ENCODE measurements around the gene PPP1R37. TPM values are rescaled to one million over a fixed set of nuclear protein-coding genes. Genes with fewer than 3 reads are reported as not detected.

The PPP1R37 gene
- total RNA-seq, 4 donors from 2014 or later, result 6.7 to 43.8 (median 24.4) TPM

GRCh38 chr19:45164577-45165335 lies 71.8 kb downstream of the PPP1R37 start:
- intact Hi-C loops (cut with DNase I; ENCODE audit: low total_unique reads), result no loop called here
- Histone ChIP-seq H3K4me1 (no peaks in the 10 kb centered on the region), H3K27me3 (no peaks in the 10 kb centered on the region), H3K36me3 (no peaks in the 10 kb centered on the region), H3K4me3 (no peak overlapping the region), H3K9me3 (no peaks in the 10 kb centered on the region), H3K27ac (no peak overlapping the region)
- no peak for TF ChIP-seq POLR2A (IDR thresholded peaks at IDR 0.05)
- TF ChIP-seq CTCF (IDR thresholded peaks at IDR 0.05), result no peak
- DNase-seq, result peak in 1 of 2 donors; percentile 34

GRCh38 chr19:45166723-45167252 lies 73.8 kb downstream of the PPP1R37 start:
- Histone ChIP-seq H3K4me3 (no peak overlapping the region), H3K27ac (no peak overlapping the region), H3K27me3 (no peaks in the 10 kb centered on the region), H3K4me1 (no peaks in the 10 kb centered on the region), H3K36me3 (no peaks in the 10 kb centered on the region), H3K9me3 (no peaks in the 10 kb centered on the region)
- TF ChIP-seq POLR2A (IDR thresholded peaks at IDR 0.05) (no peak), CTCF (IDR thresholded peaks at IDR 0.05) (no peak)
- intact Hi-C loops (cut with DNase I; ENCODE audit: low total_unique reads), result no loop called here
- no peak for DNase-seq

- TF ChIP-seq CTCF (IDR thresholded peaks at IDR 0.05) (no peak), POLR2A (IDR thresholded peaks at IDR 0.05) (no peak)
- H3K27me3 ChIP-seq, result no peaks in the 10 kb centered on the region
- H3K4me3 ChIP-seq, result no peak overlapping the region
- H3K27ac ChIP-seq, result no peak overlapping the region
- H3K4me1 ChIP-seq, result no peaks in the 10 kb centered on the region
- DNase-seq, result no peak
- H3K9me3 ChIP-seq, result no peaks in the 10 kb centered on the region
- intact Hi-C loops (cut with DNase I; ENCODE audit: low total_unique reads), result no loop called here
- no peaks in the 10 kb centered on the region for H3K36me3 ChIP-seq
These were observed 75.9 kb downstream of the PPP1R37 start for GRCh38 chr19:45168767-45169351.

- Histone ChIP-seq H3K4me3 (no peak overlapping the region), H3K4me1 (no peaks in the 10 kb centered on the region), H3K36me3 (no peaks in the 10 kb centered on the region), H3K9me3 (no peaks in the 10 kb centered on the region), H3K27me3 (no peaks in the 10 kb centered on the region), H3K27ac (no peak overlapping the region)
- DNase-seq, result no peak
- intact Hi-C loops (cut with DNase I; ENCODE audit: low total_unique reads), result no loop called here
- TF ChIP-seq POLR2A (IDR thresholded peaks at IDR 0.05) (no peak), CTCF (IDR thresholded peaks at IDR 0.05) (no peak)
These were observed 76.6 kb downstream of the PPP1R37 start for GRCh38 chr19:45169602-45170001.

All from uterus (tissue), 4 donors.